Measurements from ENCODE around the gene ADD3.

The ADD3 gene

DNA sequence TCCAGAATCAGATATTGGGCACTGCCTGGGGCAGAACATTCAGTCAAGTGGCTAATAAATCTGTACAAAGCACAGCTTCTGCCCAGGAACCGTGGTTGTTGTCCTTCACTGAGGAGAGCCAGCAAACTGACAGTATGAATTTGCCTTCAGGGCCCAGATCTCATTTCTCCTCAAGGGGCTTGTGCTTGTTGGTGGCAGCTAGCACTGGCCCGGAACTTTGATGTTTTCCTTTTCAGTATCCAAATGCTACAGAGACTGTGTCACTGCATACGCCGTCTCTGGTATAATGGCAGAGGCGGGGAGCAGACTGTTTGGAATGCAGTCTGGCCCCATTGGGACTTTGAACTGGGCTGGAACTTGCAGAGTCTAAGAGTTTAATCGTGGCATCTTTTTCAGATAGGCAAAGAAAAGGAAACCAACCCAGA lies 30.4 kb upstream of the ADD3 start:
- H3K9me2 ChIP-seq (replicated peaks; ENCODE audit: low read depth, low read length), result no peaks in the 10 kb centered on the region
- H3K9ac ChIP-seq (ENCODE audit: low read depth, low read length, poor library complexity, severe bottlenecking), result no peak overlapping the region
- no peak overlapping the region for H3K4me2 ChIP-seq (ENCODE audit: low read depth, low read length, poor library complexity, severe bottlenecking)
- H3K9me3 ChIP-seq (ENCODE audit: insufficient read depth, low read depth, low read length), result no peaks in the 10 kb centered on the region
- no peak overlapping the region for H3K4me3 ChIP-seq (ENCODE audit: low read length, poor library complexity, severe bottlenecking)
- H3F3A ChIP-seq (ENCODE audit: low read depth), result no peaks in the 10 kb centered on the region
- H3K27me3 ChIP-seq (ENCODE audit: insufficient read depth, low read length, poor library complexity, severe bottlenecking), result no peaks in the 10 kb centered on the region
- no peak for TF ChIP-seq EZH2phosphoT487 (IDR thresholded peaks at IDR 0.05; ENCODE audit: borderline replicate concordance)
- H3K36me3 ChIP-seq (ENCODE audit: insufficient read depth, low read length), result no peaks in the 10 kb centered on the region
- H2AFZ ChIP-seq (ENCODE audit: low read length), result no peak overlapping the region
- H3K4me1 ChIP-seq (ENCODE audit: insufficient read depth, low read length, poor library complexity, severe bottlenecking), result no peaks in the 10 kb centered on the region
- no peaks in the 10 kb centered on the region for H3K79me2 ChIP-seq (ENCODE audit: insufficient read depth, low read length)
- H4K20me1 ChIP-seq (ENCODE audit: insufficient read depth, low read length, poor library complexity, severe bottlenecking), result no peaks in the 10 kb centered on the region

DNA sequence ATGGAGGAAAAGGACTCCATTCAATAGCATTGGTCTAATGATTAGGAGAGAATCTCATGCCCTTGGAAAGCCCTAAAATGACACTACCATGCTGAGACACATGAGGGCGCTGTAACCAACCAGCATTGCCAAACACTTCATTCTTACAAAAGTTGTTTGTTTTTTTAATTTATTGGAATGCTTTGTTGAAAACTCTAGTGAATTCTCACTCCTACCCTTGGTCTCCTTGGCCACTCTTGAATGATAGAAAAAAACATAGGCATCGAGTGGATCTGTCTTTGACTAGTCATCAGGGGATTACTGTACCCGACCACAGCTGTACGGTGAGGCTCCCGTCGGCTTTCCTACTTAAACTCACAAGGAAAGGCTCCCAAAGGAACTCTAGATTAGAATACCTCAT lies 29.3 kb upstream of the ADD3 start:
- H3F3A ChIP-seq (ENCODE audit: low read depth), result no peaks in the 10 kb centered on the region
- no peak overlapping the region for H3K4me2 ChIP-seq (ENCODE audit: low read depth, low read length, poor library complexity, severe bottlenecking)
- no peaks in the 10 kb centered on the region for H3K27me3 ChIP-seq (ENCODE audit: insufficient read depth, low read length, poor library complexity, severe bottlenecking)
- H3K9ac ChIP-seq (ENCODE audit: low read depth, low read length, poor library complexity, severe bottlenecking), result no peak overlapping the region
- H3K4me3 ChIP-seq (ENCODE audit: low read length, poor library complexity, severe bottlenecking), result no peak overlapping the region
- no peaks in the 10 kb centered on the region for H3K9me2 ChIP-seq (replicated peaks; ENCODE audit: low read depth, low read length)
- H3K4me1 ChIP-seq (ENCODE audit: insufficient read depth, low read length, poor library complexity, severe bottlenecking), result no peaks in the 10 kb centered on the region
- TF ChIP-seq EZH2phosphoT487 (IDR thresholded peaks at IDR 0.05; ENCODE audit: borderline replicate concordance), result no peak
- TF ChIP-seq, protein P1, sequence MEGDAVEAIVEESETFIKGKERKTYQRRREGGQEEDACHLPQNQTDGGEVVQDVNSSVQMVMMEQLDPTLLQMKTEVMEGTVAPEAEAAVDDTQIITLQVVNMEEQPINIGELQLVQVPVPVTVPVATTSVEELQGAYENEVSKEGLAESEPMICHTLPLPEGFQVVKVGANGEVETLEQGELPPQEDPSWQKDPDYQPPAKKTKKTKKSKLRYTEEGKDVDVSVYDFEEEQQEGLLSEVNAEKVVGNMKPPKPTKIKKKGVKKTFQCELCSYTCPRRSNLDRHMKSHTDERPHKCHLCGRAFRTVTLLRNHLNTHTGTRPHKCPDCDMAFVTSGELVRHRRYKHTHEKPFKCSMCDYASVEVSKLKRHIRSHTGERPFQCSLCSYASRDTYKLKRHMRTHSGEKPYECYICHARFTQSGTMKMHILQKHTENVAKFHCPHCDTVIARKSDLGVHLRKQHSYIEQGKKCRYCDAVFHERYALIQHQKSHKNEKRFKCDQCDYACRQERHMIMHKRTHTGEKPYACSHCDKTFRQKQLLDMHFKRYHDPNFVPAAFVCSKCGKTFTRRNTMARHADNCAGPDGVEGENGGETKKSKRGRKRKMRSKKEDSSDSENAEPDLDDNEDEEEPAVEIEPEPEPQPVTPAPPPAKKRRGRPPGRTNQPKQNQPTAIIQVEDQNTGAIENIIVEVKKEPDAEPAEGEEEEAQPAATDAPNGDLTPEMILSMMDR (conservative IDR thresholded peaks at IDR 0.05; ENCODE audit: low read length), result peak; percentile 96
- H4K20me1 ChIP-seq (ENCODE audit: insufficient read depth, low read length, poor library complexity, severe bottlenecking), result no peaks in the 10 kb centered on the region
- no peak overlapping the region for H2AFZ ChIP-seq (ENCODE audit: low read length)
- no peaks in the 10 kb centered on the region for H3K9me3 ChIP-seq (ENCODE audit: insufficient read depth, low read depth, low read length)
- no peaks in the 10 kb centered on the region for H3K36me3 ChIP-seq (ENCODE audit: insufficient read depth, low read length)
- no peaks in the 10 kb centered on the region for H3K79me2 ChIP-seq (ENCODE audit: insufficient read depth, low read length)

DNA sequence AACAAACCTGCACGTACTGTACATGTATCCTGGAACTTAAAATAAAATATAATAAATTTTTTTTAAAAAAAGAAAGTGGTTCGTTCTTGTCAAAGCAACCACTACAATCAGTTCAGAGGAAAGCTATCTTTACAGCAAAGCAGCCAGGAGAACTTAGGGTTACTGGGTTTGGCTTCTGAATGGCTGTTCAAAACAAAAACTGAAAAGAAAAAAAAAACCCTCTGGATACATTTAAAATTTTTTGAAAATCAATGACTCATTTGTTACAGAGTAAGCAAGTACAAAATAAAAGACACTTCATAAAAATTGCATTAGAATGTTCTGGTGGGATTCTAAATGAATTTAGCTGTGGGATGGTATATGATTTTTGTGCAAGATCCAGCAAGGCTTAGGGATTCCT lies 28.6 kb upstream of the ADD3 start:
- no peak overlapping the region for H3K9ac ChIP-seq (ENCODE audit: low read depth, low read length, poor library complexity, severe bottlenecking)
- no peaks in the 10 kb centered on the region for H3K79me2 ChIP-seq (ENCODE audit: insufficient read depth, low read length)
- H3K9me3 ChIP-seq (ENCODE audit: insufficient read depth, low read depth, low read length), result no peaks in the 10 kb centered on the region
- no peaks in the 10 kb centered on the region for H3K9me2 ChIP-seq (replicated peaks; ENCODE audit: low read depth, low read length)
- H3F3A ChIP-seq (ENCODE audit: low read depth), result no peaks in the 10 kb centered on the region
- no peak overlapping the region for H3K4me2 ChIP-seq (ENCODE audit: low read depth, low read length, poor library complexity, severe bottlenecking)
- H3K36me3 ChIP-seq (ENCODE audit: insufficient read depth, low read length), result no peaks in the 10 kb centered on the region
- H3K4me3 ChIP-seq (ENCODE audit: low read length, poor library complexity, severe bottlenecking), result no peak overlapping the region
- no peaks in the 10 kb centered on the region for H3K27me3 ChIP-seq (ENCODE audit: insufficient read depth, low read length, poor library complexity, severe bottlenecking)
- no peaks in the 10 kb centered on the region for H3K4me1 ChIP-seq (ENCODE audit: insufficient read depth, low read length, poor library complexity, severe bottlenecking)
- no peaks in the 10 kb centered on the region for H4K20me1 ChIP-seq (ENCODE audit: insufficient read depth, low read length, poor library complexity, severe bottlenecking)
- no peak overlapping the region for H2AFZ ChIP-seq (ENCODE audit: low read length)
- no peak for TF ChIP-seq EZH2phosphoT487 (IDR thresholded peaks at IDR 0.05; ENCODE audit: borderline replicate concordance)
- TF ChIP-seq, protein P1 (conservative IDR thresholded peaks at IDR 0.05; ENCODE audit: low read length), result no peak

DNA sequence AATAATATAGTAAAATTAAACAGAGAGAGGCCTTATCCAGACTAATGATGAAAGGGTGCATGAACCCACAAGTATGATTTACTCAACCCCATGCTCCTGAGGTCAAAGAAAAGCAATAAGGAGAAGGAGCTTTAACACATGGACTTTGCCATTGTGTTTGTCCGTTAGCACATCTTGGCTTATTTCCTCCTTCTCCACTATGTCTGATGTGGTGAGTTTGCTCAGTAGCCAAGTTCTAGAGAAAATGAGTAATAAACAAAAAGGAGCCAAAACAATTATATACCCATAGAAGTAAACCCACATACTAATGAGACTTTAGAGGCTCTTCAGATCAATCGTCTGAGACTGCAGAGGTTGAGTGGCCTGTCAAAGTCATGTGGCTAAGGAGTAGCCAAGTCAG lies 26.1 kb upstream of the ADD3 start:
- Histone ChIP-seq H3K4me2 (ENCODE audit: low read depth, low read length, poor library complexity, severe bottlenecking) (no peak overlapping the region), H3K36me3 (ENCODE audit: insufficient read depth, low read length) (no peaks in the 10 kb centered on the region), H3F3A (ENCODE audit: low read depth) (no peaks in the 10 kb centered on the region), H3K9ac (ENCODE audit: low read depth, low read length, poor library complexity, severe bottlenecking) (no peak overlapping the region), H3K27me3 (ENCODE audit: insufficient read depth, low read length, poor library complexity, severe bottlenecking) (no peaks in the 10 kb centered on the region), H3K9me2 (replicated peaks; ENCODE audit: low read depth, low read length) (no peaks in the 10 kb centered on the region), H3K4me3 (ENCODE audit: low read length, poor library complexity, severe bottlenecking) (no peak overlapping the region), H3K79me2 (ENCODE audit: insufficient read depth, low read length) (no peaks in the 10 kb centered on the region), H2AFZ (ENCODE audit: low read length) (no peak overlapping the region), H4K20me1 (ENCODE audit: insufficient read depth, low read length, poor library complexity, severe bottlenecking) (no peaks in the 10 kb centered on the region), H3K9me3 (ENCODE audit: insufficient read depth, low read depth, low read length) (no peaks in the 10 kb centered on the region), H3K4me1 (ENCODE audit: insufficient read depth, low read length, poor library complexity, severe bottlenecking) (no peaks in the 10 kb centered on the region)
- TF ChIP-seq, protein P1 (conservative IDR thresholded peaks at IDR 0.05; ENCODE audit: low read length), result no peak
- TF ChIP-seq EZH2phosphoT487 (IDR thresholded peaks at IDR 0.05; ENCODE audit: borderline replicate concordance), result no peak
